MM.1S (cell line): ENCODE data around the gene GRIK4.
A peak's percentile ranks its signal among the peaks of the same experiment; 100 is the strongest.

Experiments used
- DNase-seq: peaks from one replicate; pipeline ENCODE4 v3.0.0-alpha.2; 2015
- H2AFZ ChIP-seq: fragments of 300-600 bp; sonication (generic); 2 replicates; pipeline ENCODE4 v1.6.0; 2016; ENCODE audit warnings: antibody characterized with exemption, low read length
- H3F3A ChIP-seq: fragments of 300-600 bp; sonication (generic); 2 replicates; pipeline ENCODE4 v1.6.1; 2016; ENCODE audit warnings: mild to moderate bottlenecking, antibody characterized with exemption, low read length, moderate library complexity, mixed read lengths; ENCODE audit not compliant: insufficient read depth
- H3K27ac ChIP-seq: fragments of 300-600 bp; sonication (generic); 2 replicates; pipeline ENCODE4 v1.5.1; 2016; ENCODE audit warnings: mild to moderate bottlenecking, low read length
- H3K27me3 ChIP-seq: fragments of 300-600 bp; sonication (generic); replicated peaks from 2 replicates; pipeline ENCODE4 v1.6.0; 2016; ENCODE audit warnings: low read length; ENCODE audit not compliant: insufficient read depth
- H3K36me3 ChIP-seq: fragments of 300-600 bp; sonication (generic); replicated peaks from 2 replicates; pipeline ENCODE4 v1.6.1; 2016; ENCODE audit warnings: mild to moderate bottlenecking, low read length, mixed read lengths; ENCODE audit not compliant: insufficient read depth
- H3K4me1 ChIP-seq: fragments of 300-600 bp; sonication (generic); 2 replicates; pipeline ENCODE4 v1.6.1; 2016; ENCODE audit warnings: low read length, mixed read lengths
- H3K4me2 ChIP-seq: fragments of 300-600 bp; sonication (generic); 2 replicates; pipeline ENCODE4 v1.6.0; 2016; ENCODE audit warnings: low read depth, low read length
- H3K4me3 ChIP-seq: fragments of 300-600 bp; sonication (generic); 2 replicates; pipeline ENCODE4 v1.5.1; 2016; ENCODE audit warnings: low read length, mixed read lengths
- H3K79me2 ChIP-seq: fragments of 300-600 bp; sonication (generic); 2 replicates; pipeline ENCODE4 v1.6.1; 2016; ENCODE audit warnings: mixed run types, low read length, mixed read lengths
- H3K9ac ChIP-seq: fragments of 300-600 bp; sonication (generic); 2 replicates; pipeline ENCODE4 v1.6.1; 2016; ENCODE audit warnings: low read length, mixed read lengths
- H3K9me2 ChIP-seq: fragments of 300-600 bp; sonication (generic); replicated peaks from 2 replicates; pipeline ENCODE4 v1.6.1; 2016; ENCODE audit warnings: mild to moderate bottlenecking, low read length, mixed read lengths; ENCODE audit not compliant: insufficient read depth
- H3K9me3 ChIP-seq: fragments of 300-600 bp; sonication (generic); replicated peaks from 2 replicates; pipeline ENCODE4 v1.6.1; 2016; ENCODE audit warnings: mild to moderate bottlenecking, low read length, mixed read lengths; ENCODE audit not compliant: insufficient read depth
- H4K20me1 ChIP-seq: fragments of 300-600 bp; sonication (generic); 2 replicates; pipeline ENCODE4 v1.6.1; 2016; ENCODE audit warnings: mild to moderate bottlenecking, low read length, moderate library complexity, mixed read lengths; ENCODE audit not compliant: insufficient read depth
- CTCF ChIP-seq: fragments of 300-600 bp; sonication (generic); IDR thresholded peaks from 2 replicates; pipeline ENCODE4 v1.5.1; 2016; ENCODE audit warnings: antibody characterized with exemption, low read length, mixed read lengths
- EZH2 ChIP-seq: fragments of 300-600 bp; sonication (generic); optimal IDR thresholded peaks from 2 replicates; pipeline ENCODE3; 2017; ENCODE audit warnings: low read depth, mild to moderate bottlenecking, antibody characterized with exemption, low read length, mixed read lengths
- EZH2phosphoT487 ChIP-seq: fragments of 300-600 bp; sonication (generic); IDR thresholded peaks from 2 replicates; pipeline ENCODE4 v1.6.1; 2018; ENCODE audit warnings: antibody characterized with exemption, low read length

Gene GRIK4

DNA sequence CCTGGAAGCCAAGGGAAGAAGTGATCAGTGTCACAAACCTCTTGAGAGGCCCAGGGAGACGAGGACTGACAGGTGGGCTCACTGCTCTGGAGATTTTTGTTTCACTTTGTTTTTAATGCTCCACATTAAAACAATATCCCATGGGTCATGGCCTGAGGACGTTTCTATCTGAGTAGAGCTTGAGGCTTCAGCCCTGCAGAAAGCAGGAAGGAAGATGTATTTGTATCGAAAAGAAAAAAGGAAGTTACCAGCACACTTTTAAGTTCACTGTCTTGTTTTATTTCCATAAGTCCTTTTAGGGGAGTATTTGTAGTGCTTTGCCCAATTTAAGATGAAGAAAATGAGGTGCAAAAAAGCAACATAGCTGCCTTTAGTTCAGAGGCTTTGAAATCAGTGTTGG is 191.1 kb downstream of the GRIK4 start:
- Histone ChIP-seq H3K79me2 (no peaks in the 10 kb centered on the region), H3K4me3 (peak overlapping the region; percentile 31; the same call in 1 of the 2 replicates)

GRCh38 chr11:120703358-120704152 is 192.0 kb downstream of the GRIK4 start:
- Histone ChIP-seq H3K4me3 (peak overlapping the region; percentile 31), H3K9ac (peak overlapping the region; percentile 44; the same call in 1 of the 2 replicates), H3K9me2 (no peaks in the 10 kb centered on the region), H3K27ac (peak overlapping the region; percentile 91), H3K4me1 (peaks cover 33% of the 10 kb centered on the region), H4K20me1 (no peaks in the 10 kb centered on the region), H3K79me2 (no peaks in the 10 kb centered on the region), H3K4me2 (peak overlapping the region; percentile 82), H3K9me3 (no peaks in the 10 kb centered on the region), H2AFZ (peak overlapping the region; percentile 54), H3K36me3 (no peaks in the 10 kb centered on the region), H3K27me3 (no peaks in the 10 kb centered on the region), H3F3A (peaks cover 25% of the 10 kb centered on the region)
- DNase-seq = peak; percentile 85
- TF ChIP-seq EZH2 (no peak), CTCF (no peak), EZH2phosphoT487 (no peak)

More for the DNA sequence above, 191.1 kb downstream of the GRIK4 start:
- H3K36me3 ChIP-seq = no peaks in the 10 kb centered on the region
- no peaks in the 10 kb centered on the region for H4K20me1 ChIP-seq
- no peaks in the 10 kb centered on the region for H3K9me3 ChIP-seq
- DNase-seq = peak; percentile 35
- peaks cover 33% of the 10 kb centered on the region for H3K4me1 ChIP-seq
- H3K27me3 ChIP-seq = no peaks in the 10 kb centered on the region
- peak overlapping the region; percentile 44; the same call in 1 of the 2 replicates for H3K9ac ChIP-seq
- no peaks in the 10 kb centered on the region for H3K9me2 ChIP-seq
- TF ChIP-seq EZH2phosphoT487 (no peak), CTCF (no peak), EZH2 (no peak)
- H2AFZ ChIP-seq = peak overlapping the region; percentile 54
- H3K4me2 ChIP-seq = peak overlapping the region; percentile 82
- H3K27ac ChIP-seq = peak overlapping the region; percentile 91
- peaks cover 25% of the 10 kb centered on the region for H3F3A ChIP-seq

DNA sequence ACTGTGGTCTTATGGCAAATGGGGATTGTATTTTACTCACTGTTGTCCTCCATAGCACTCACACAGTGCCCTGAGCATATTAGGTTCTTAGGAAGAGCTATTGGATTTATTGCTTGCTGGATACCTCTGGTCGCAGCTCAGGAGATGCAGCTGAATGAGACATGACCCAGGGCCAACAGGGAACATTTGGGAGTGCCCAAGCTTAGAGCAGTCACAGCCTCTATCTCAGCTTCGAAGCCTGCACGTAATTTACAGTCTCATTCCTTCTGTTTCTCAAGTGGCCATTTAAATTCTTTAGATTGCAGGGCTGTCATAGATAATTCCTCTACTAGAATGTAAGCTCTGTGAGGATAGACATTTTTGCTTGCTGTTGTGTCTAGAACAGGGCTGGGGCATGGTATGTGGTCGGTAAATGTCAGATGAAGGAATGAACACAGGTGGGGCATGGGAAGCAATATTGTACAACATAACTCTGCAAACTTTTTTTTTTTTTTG is 192.8 kb downstream of the GRIK4 start:
- no peak overlapping the region; the same call in 1 of the 2 replicates for H2AFZ ChIP-seq
- H3K4me2 ChIP-seq = peak overlapping the region; percentile 82
- DNase-seq = no peak
- peaks cover 33% of the 10 kb centered on the region for H3K4me1 ChIP-seq
- H3K27ac ChIP-seq = peak overlapping the region; percentile 91
- no peak for TF ChIP-seq EZH2
- TF ChIP-seq EZH2phosphoT487 = no peak
- TF ChIP-seq CTCF = no peak
- peak overlapping the region; percentile 31; the same call in 1 of the 2 replicates for H3K4me3 ChIP-seq
- H3K36me3 ChIP-seq = no peaks in the 10 kb centered on the region
- H3K9me2 ChIP-seq = no peaks in the 10 kb centered on the region
- H3F3A ChIP-seq = peaks cover 25% of the 10 kb centered on the region
- H3K9ac ChIP-seq = 0 out of 2 replicates have a peak overlapping the region, but pooled peaks have one; percentile 0
- no peaks in the 10 kb centered on the region for H3K27me3 ChIP-seq
- H3K79me2 ChIP-seq = no peaks in the 10 kb centered on the region
- no peaks in the 10 kb centered on the region for H3K9me3 ChIP-seq
- no peaks in the 10 kb centered on the region for H4K20me1 ChIP-seq
